ENCODE data around the gene CELF4.

Gene CELF4

DNA sequence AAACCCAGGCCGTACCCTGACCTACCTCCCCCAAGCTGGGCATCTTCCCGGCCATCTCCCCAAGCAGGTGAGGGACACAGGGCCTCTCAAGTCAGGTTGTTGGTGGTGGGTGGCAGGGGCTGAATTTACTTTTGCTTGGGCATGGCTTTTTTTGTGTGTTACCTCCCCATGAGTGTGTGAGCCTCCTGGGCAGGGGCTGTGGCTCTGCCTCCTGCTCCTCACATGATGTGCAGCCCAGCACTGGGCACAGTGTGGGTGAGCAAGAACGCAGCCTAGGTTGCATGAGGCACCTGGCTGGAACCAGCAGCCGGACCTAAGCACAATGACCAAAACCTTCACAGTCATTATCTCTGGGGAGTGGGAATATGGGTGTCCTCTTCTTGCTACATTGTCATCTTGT, 22.3 kb downstream of the CELF4 start:
- no peaks in the 10 kb centered on the region for H3K4me1 ChIP-seq
- no peaks in the 10 kb centered on the region for H3K9me3 ChIP-seq
- no peak overlapping the region for H3K4me3 ChIP-seq (ENCODE audit: low read depth, low read length)
- TF ChIP-seq, protein P1, sequence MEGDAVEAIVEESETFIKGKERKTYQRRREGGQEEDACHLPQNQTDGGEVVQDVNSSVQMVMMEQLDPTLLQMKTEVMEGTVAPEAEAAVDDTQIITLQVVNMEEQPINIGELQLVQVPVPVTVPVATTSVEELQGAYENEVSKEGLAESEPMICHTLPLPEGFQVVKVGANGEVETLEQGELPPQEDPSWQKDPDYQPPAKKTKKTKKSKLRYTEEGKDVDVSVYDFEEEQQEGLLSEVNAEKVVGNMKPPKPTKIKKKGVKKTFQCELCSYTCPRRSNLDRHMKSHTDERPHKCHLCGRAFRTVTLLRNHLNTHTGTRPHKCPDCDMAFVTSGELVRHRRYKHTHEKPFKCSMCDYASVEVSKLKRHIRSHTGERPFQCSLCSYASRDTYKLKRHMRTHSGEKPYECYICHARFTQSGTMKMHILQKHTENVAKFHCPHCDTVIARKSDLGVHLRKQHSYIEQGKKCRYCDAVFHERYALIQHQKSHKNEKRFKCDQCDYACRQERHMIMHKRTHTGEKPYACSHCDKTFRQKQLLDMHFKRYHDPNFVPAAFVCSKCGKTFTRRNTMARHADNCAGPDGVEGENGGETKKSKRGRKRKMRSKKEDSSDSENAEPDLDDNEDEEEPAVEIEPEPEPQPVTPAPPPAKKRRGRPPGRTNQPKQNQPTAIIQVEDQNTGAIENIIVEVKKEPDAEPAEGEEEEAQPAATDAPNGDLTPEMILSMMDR (IDR thresholded peaks at IDR 0.05; ENCODE audit: low read depth, low read length) = no peak
- no peaks in the 10 kb centered on the region for H3K36me3 ChIP-seq
- no peak for DNase-seq
- H3K27me3 ChIP-seq = no peaks in the 10 kb centered on the region

DNA sequence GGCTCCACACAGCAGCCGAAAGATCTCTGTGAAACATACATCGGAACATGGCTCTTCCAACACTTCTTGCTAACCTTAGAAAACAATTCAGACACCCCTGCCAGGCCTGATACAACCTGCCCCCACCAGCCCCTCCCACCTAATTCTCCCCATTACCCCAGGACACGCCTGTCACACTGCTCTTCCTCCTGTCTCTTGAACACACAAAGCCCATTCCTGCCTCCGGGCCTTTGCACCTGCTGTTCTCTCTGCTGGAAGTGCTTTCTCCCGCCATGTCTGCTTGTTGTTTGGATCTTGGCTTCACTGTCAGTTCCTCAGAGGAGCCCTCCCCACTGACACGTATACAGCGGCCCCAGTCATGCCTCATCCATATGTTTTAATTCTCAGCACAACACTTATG, 24.1 kb downstream of the CELF4 start:
- Histone ChIP-seq H3K36me3 (no peaks in the 10 kb centered on the region), H3K4me3 (ENCODE audit: low read depth, low read length) (no peak overlapping the region), H3K4me1 (no peaks in the 10 kb centered on the region), H3K9me3 (no peaks in the 10 kb centered on the region), H3K27me3 (no peaks in the 10 kb centered on the region)
- no peak for DNase-seq
- TF ChIP-seq, protein P1 (IDR thresholded peaks at IDR 0.05; ENCODE audit: low read depth, low read length) = no peak

DNA sequence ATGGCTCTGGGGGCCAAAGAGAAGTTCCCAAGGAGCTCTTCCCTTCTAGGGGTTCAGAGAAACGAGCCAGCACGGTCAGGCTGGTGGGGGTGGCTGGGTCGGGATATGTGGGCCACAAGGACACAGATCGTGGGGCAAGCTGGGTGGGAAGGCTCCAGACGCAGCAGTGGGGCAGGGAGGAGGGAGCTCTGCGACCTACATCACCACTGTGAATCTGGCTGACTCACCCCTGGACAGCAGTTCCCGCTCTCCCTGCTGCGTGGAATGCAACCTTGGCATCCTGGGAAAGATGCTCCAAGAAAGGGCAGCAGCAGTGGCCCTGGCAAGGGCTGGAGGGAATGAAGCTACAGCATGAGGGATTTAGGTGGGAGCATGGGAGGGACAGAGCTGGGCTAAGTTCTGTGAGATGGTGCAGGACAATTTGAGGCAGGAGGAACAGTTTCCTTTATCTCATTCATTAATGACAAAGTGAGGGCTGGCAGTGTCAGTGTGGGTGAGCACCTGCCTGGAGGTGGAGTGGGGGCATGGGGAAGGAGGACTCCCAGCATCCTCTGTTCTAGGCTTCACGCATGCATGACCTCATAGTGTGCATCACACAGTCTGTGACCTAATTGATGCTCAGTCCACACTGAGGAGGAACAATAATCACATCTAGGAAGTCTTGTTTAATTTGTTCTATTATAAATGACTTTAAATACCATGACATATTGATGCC, 25.0 kb downstream of the CELF4 start:
- DNase-seq = no peak

DNA sequence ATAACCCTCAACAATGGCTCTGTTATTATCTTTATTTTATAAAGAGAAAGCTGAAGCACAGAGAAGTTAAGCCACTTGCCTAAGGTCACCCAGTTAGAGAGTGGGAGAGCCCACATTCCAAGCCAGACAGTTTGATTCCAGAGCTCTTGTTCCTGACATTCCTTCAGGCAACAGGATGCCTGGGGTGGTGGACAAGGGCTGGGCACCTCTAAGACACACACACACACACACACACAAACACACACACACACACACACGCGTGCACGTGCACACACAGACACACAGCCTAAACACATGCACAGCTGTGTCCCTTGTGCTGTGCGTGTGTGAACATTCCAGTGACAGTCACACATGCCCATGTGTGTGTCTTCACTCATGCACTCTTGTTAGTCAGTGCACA, 26.4 kb downstream of the CELF4 start:
- Histone ChIP-seq H3K4me3 (ENCODE audit: low read depth, low read length) (no peak overlapping the region), H3K4me1 (no peaks in the 10 kb centered on the region; the same call in 1 of the 2 replicates), H3K36me3 (no peaks in the 10 kb centered on the region), H3K27me3 (no peaks in the 10 kb centered on the region), H3K9me3 (no peaks in the 10 kb centered on the region)
- TF ChIP-seq, protein P1 (IDR thresholded peaks at IDR 0.05; ENCODE audit: low read depth, low read length) = no peak
- no peak for DNase-seq

More for the DNA sequence above, 25.0 kb downstream of the CELF4 start:
- no peaks in the 10 kb centered on the region for H3K9me3 ChIP-seq
- H3K36me3 ChIP-seq = no peaks in the 10 kb centered on the region
- H3K27me3 ChIP-seq = no peaks in the 10 kb centered on the region
- TF ChIP-seq, protein P1 (IDR thresholded peaks at IDR 0.05; ENCODE audit: low read depth, low read length) = no peak
- no peak overlapping the region for H3K4me3 ChIP-seq (ENCODE audit: low read depth, low read length)
- H3K4me1 ChIP-seq = no peaks in the 10 kb centered on the region

DNA sequence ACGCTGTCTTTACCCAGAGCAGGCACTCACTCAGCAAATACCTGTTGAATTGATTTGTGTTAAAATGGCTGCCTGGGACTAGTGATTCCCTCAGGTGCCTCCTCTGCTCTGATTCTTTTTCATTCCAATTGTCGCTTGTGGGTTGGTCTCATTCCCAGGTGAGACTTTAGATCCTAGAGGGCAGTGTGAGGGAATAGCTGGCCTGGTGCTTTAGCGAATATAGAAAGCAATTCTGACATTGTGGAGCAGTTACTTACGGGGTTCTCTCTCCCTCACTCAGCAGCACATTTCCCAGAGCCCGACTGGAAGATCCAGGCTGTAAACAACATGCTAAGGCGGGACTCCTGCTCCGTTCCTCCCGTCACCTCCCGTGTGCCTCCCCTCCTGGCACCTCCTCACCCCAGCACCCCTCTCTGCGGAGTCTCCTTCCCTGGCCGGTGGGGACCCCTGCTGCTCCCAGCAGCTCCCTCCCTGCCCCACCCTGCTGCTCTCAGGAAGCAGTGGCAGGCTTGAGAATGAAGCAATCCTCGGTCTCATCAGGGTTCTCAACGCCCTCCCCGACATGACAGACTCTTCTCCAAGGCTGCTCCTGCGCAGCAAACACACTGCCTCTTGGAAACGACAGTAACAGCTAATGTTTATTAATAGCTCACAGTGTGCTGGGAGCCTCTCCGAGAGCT, 26.9 kb downstream of the CELF4 start:
- DNase-seq = no peak
- TF ChIP-seq, protein P1 (IDR thresholded peaks at IDR 0.05; ENCODE audit: low read depth, low read length) = no peak

More for the DNA sequence above, 26.9 kb downstream of the CELF4 start:
- H3K4me1 ChIP-seq = no peaks in the 10 kb centered on the region; the same call in 1 of the 2 replicates
- no peaks in the 10 kb centered on the region for H3K36me3 ChIP-seq
- H3K27me3 ChIP-seq = no peaks in the 10 kb centered on the region
- H3K4me3 ChIP-seq (ENCODE audit: low read depth, low read length) = no peak overlapping the region
- H3K9me3 ChIP-seq = no peaks in the 10 kb centered on the region
